Esophagus squamous epithelium (tissue), 4 donors: Measurements from ENCODE around the gene HOXD4.

Experiments
- CTCF ChIP-seq, 6 experiments: fragments of 450-650 bp in 4 of 6; fragments of 200-600 bp in 2 of 6; sonication (generic) in 2 of 6; IDR thresholded peaks; one replicate each; pipeline ENCODE4 v1.5.1; 2016 to 2019; ENCODE audit warnings: antibody characterized with exemption in 6 of 6, mild to moderate bottlenecking in 4 of 6, moderate library complexity in 4 of 6
- POLR2A ChIP-seq, 4 donors: fragments of 450-650 bp; IDR thresholded peaks; one replicate each; pipeline ENCODE4 v1.6.1; 2017; ENCODE audit warnings: antibody characterized with exemption in 4 of 4, mild to moderate bottlenecking in 4 of 4, moderate library complexity in 3 of 4

- TF ChIP-seq CTCF (IDR thresholded peaks at IDR 0.05) (no peak), POLR2A (IDR thresholded peaks at IDR 0.05) (no peak)
Observed at GRCh38 chr2:176128172-176128981, 23.0 kb upstream of the HOXD4 start.
